Kidney glomerular epithelial cell (primary cell): ENCODE measurements around the gene USP33.
"Not testable (repeated sequence)": the region's sequence is repeated elsewhere in the genome, so short reads cannot be mapped to it uniquely, and the experiment has no call there.

Experiments
- DNase-seq: peaks from one replicate; lab custom pipeline; 2025; lab: John Stamatoyannopoulos, UW

The USP33 gene

GRCh38 chr1:77671836-77672235, 87.8 kb downstream of the USP33 start:
- no peak for DNase-seq

GRCh38 chr1:77670330-77670729, 89.3 kb downstream of the USP33 start:
- no peak for DNase-seq

DNA sequence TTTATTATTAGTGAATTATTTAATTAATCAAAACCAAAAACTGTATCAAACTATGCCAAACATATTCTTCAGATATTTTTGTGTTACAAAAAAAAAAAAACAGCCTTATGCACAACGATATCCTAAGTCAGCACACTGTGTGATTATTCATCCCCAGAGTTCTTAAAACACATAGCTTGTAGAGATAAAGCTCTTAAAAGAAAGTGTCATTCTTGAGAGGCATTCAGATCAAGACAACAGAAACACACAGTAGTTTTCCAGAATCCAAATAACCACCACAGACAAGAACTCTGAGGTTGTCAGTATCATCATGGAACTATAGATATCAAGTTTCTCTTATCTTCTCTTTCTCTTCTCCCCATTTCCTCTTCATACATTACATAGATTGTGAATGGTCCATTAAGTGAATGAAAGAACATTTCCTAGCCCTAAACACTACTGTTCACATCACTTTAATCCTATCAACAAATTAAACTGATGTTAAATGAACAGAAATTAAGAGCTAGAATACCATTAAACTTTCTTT, 90.7 kb downstream of the USP33 start:
- DNase-seq, result no peak

- peak; percentile 29 for DNase-seq
Measured at GRCh38 chr1:77664939-77665516, 94.6 kb downstream of the USP33 start.

GRCh38 chr1:77661696-77662095, 98.0 kb downstream of the USP33 start:
- no peak for DNase-seq

- DNase-seq, result no peak
Measured at GRCh38 chr1:77659879-77660593, 99.6 kb downstream of the USP33 start.

DNA sequence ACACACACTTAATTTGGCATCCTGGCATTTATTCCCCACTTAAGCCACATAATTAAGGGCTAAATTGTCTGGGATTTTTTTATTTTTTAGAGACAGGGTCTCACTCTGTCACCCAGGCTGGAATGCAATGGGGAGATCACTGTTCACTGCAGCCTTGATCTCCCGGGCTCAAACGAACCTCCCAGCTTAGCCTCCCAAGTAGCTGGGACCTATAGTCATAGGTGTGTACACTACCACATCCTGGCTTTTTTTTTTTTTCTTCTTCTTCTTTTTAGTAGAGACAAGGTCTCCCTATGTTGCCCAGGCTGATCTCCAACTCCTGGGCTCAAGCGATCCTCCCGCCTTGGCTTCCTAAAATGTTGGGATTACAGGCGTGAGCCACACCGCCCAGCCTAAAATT, 101.4 kb downstream of the USP33 start:
- no peak for DNase-seq

DNA sequence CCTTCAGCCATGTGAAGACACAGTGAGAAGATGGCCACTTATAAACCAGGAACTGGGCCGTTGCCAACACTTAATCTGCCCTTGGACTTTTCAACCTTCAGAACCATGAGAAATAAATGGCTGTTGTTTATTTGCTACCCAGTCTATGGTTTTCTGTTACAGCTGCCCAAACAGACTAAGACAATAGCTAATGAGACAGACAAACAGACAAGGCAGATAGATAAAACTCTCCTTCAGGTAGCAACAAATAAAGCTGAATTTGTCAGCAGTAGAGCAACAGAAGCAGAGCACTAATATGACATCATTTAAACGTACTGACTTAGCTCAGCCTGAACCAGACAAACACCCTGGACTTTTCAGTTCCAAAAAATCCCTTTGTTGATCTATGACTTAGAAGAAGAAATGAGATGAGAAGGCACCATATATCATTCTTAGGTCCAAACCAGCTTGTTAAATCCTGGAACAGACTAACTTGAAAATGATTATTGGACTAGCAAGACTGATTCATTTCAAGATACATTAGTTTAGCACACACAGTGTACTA, 104.1 kb downstream of the USP33 start:
- no peak for DNase-seq

- no peak for DNase-seq
Measured at GRCh38 chr1:77652970-77653516, 106.6 kb downstream of the USP33 start.

DNA sequence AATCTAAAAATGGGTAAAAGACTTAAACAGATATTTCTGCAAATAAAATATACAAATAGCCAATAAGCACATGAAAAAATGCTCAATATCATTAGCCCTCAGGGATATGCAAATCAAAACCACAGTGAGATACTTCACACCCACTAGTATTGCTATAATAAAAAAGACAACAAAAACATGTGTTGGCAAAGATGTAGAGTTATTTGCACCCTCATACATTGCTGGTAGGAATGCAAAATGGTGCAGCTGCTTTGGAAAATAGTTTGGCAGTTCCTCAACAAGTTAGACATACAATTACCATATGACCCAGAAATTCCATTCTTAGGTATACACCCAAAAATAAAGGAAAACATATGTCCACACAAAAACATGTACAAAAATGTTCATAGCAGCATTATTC, 107.4 kb downstream of the USP33 start:
- no peak for DNase-seq

DNA sequence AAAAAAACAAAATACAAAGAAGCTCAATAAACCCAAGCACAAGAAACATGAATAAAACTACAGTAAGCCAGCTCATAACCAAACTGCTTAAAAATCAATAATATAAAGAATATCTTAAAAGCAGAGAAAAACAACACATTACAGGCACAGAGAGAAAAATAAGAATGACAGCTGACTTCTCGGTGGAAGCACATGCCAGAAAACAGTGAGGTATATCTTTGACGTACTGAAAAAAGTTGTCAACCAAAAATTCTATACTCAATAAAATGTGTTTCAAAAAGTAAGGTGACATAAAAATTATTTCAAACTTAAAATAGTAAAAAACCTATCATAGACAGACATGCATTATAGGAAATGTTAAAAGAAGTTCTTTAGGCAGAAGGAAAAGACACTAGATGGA, 110.5 kb downstream of the USP33 start:
- no peak for DNase-seq

DNA sequence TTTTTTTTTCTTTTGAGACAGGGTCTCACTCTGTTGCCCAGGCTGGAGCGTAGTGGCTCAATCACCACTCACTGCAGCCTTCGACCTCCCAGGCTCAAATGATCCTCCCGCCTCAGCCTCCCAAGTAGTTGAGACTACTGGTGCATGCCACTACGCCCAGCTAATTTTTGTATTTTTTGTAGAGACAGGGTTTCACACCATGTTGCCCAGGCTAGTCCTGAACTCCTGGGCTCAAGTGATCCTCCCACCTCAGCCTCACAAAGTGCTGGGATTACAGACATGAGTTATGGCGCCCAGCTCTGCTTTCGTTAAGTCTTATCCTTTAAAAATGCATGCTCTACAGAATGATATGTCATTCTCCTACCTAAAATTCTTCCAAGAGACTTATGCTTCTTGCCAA, 113.4 kb downstream of the USP33 start:
- not testable (repeated sequence) for DNase-seq
